SK-N-SH (cell line): Measurements from ENCODE around the gene RFX1. TPM values are rescaled to one million over a fixed set of nuclear protein-coding genes. Genes with fewer than 3 reads are reported as not detected.
A peak's percentile ranks its signal among the peaks of the same experiment; 100 is the strongest.
"Not testable (repeated sequence)": the region's sequence is repeated elsewhere in the genome, so short reads cannot be mapped to it uniquely, and the experiment has no call there.

Source experiments
- CTCF ChIA-PET: fragments of 300-600, 350-600 bp; formaldehyde crosslinking; extraction: SDS; loops from one replicate; lab custom pipeline; 2021; lab: Yijun Ruan, JAX
- POLR2A ChIA-PET: fragments of 350-600 bp; sonication (Branson Sonifier 250); formaldehyde crosslinking; extraction: SDS; loops from one replicate; lab custom pipeline; 2020; ENCODE audit warnings: antibody characterized with exemption, inconsistent platforms; lab: Yijun Ruan, JAX
- DNase-seq: peaks from one replicate; pipeline ENCODE4 v3.0.0; 2012
- H2AFZ ChIP-seq: fragments of 200-600 bp; sonication (generic); 2 replicates; pipeline ENCODE4 v1.8.1; 2016; ENCODE audit warnings: antibody characterized with exemption, mild to moderate bottlenecking, low read depth
- H3F3A ChIP-seq: fragments of 200-600 bp; sonication (generic); replicated peaks from 2 replicates; pipeline ENCODE3; 2016; ENCODE audit warnings: antibody characterized with exemption, mild to moderate bottlenecking; ENCODE audit not compliant: insufficient read depth
- H3K27ac ChIP-seq, 2 experiments: fragments of 200-500 bp in 1 of 2; fragments of 200-600 bp in 1 of 2; sonication (Bioruptor generic) in 1 of 2; sonication (generic), shearing (Covaris generic) in 1 of 2; 2 replicates each; pipeline versions ENCODE4 v1.5.1 to v1.6.1; 2014 to 2016; ENCODE audit warnings: low read depth in 2 of 2, inconsistent platforms in 1 of 2, low read length in 1 of 2, mild to moderate bottlenecking in 1 of 2, mixed read lengths in 1 of 2
- H3K27me3 ChIP-seq: fragments of 200-600 bp; sonication (generic), shearing (Covaris generic); 2 replicates; pipeline ENCODE4 v1.6.1; 2016; ENCODE audit warnings: mixed run types; ENCODE audit not compliant: insufficient read depth
- H3K36me3 ChIP-seq, 2 experiments: fragments of 200-500 bp in 1 of 2; fragments of 200-600 bp in 1 of 2; sonication (Bioruptor generic) in 1 of 2; sonication (generic) in 1 of 2; replicated peaks in 1 of 2; 2 replicates each; pipeline versions ENCODE3 to v1.5.1; 2014 to 2016; ENCODE audit warnings: low read length in 1 of 2, mild to moderate bottlenecking in 1 of 2; ENCODE audit not compliant: insufficient read depth in 2 of 2, control insufficient read depth in 1 of 2
- H3K4me1 ChIP-seq, 2 experiments: fragments of 200-500 bp in 1 of 2; fragments of 200-600 bp in 1 of 2; sonication (Bioruptor generic) in 1 of 2; sonication (generic), shearing (Covaris generic) in 1 of 2; 2 replicates each; pipeline versions ENCODE4 v1.5.1 to v1.6.1; 2014 to 2016; ENCODE audit warnings: low read depth in 1 of 2, low read length in 1 of 2, mixed run types in 1 of 2; ENCODE audit not compliant: insufficient read depth in 2 of 2, control insufficient read depth in 1 of 2
- H3K4me2 ChIP-seq: fragments of 200-600 bp; sonication (generic), shearing (Covaris generic); 2 replicates; pipeline ENCODE4 v1.6.1; 2017; ENCODE audit warnings: mixed run types
- H3K4me3 ChIP-seq, 2 experiments: fragments of 200-500 bp in 1 of 2; fragments of 200-600 bp in 1 of 2; sonication (Bioruptor generic) in 1 of 2; sonication (generic), shearing (Covaris generic) in 1 of 2; 2 replicates each; pipeline versions ENCODE4 v1.5.1 to v1.8.1; 2014 to 2016; ENCODE audit warnings: low read depth in 2 of 2, inconsistent platforms in 1 of 2, low read length in 1 of 2, mild to moderate bottlenecking in 1 of 2, mixed read lengths in 1 of 2, moderate library complexity in 1 of 2
- H3K79me2 ChIP-seq: fragments of 200-600 bp; sonication (generic); 2 replicates; pipeline ENCODE4 v1.8.1; 2017; ENCODE audit warnings: mild to moderate bottlenecking; ENCODE audit not compliant: insufficient read depth
- H3K9ac ChIP-seq: fragments of 200-600 bp; sonication (generic); 2 replicates; pipeline ENCODE4 v1.6.1; 2017; ENCODE audit warnings: mixed run types
- H3K9me2 ChIP-seq: fragments of 200-600 bp; sonication (generic); 2 replicates; pipeline ENCODE4 v1.6.1; 2017; ENCODE audit warnings: mixed run types
- H3K9me3 ChIP-seq: fragments of 200-600 bp; sonication (generic); 2 replicates; pipeline ENCODE4 v1.6.1; 2017; ENCODE audit warnings: mixed run types, mild to moderate bottlenecking, moderate library complexity
- H4K20me1 ChIP-seq: fragments of 200-600 bp; sonication (generic); 2 replicates; pipeline ENCODE4 v1.6.1; 2017; ENCODE audit warnings: mild to moderate bottlenecking, mixed run types; ENCODE audit not compliant: insufficient read depth
- CHD2 ChIP-seq: fragments of 150-350 bp; IDR thresholded peaks from 2 replicates; pipeline ENCODE4 v1.6.1; 2018; ENCODE audit warnings: low read length; ENCODE audit not compliant: partially characterized antibody
- ELF1 ChIP-seq: IDR thresholded peaks from 2 replicates; pipeline ENCODE4 v1.4.0; 2012
- FOSL2 ChIP-seq: IDR thresholded peaks from 2 replicates; pipeline ENCODE4 v1.4.0; 2012; ENCODE audit warnings: low read depth, mild to moderate bottlenecking, moderate library complexity, borderline replicate concordance
- FOXM1 ChIP-seq: IDR thresholded peaks from 2 replicates; pipeline ENCODE4 v1.4.0; 2012; ENCODE audit warnings: low read depth, mild to moderate bottlenecking
- GABPA ChIP-seq: IDR thresholded peaks from 2 replicates; pipeline ENCODE4 v1.4.0; 2012; ENCODE audit warnings: low read depth, mild to moderate bottlenecking
- IRF3 ChIP-seq: fragments of 150-350 bp; IDR thresholded peaks from 2 replicates; pipeline ENCODE4 v1.6.1; 2016; ENCODE audit warnings: mild to moderate bottlenecking, low read depth, low read length
- TAF1 ChIP-seq: IDR thresholded peaks from 2 replicates; pipeline ENCODE4 v1.6.1; 2012; ENCODE audit warnings: low read depth, mild to moderate bottlenecking, low read length, moderate library complexity, borderline replicate concordance
- WGBS: methylation state at CpG from one replicate; pipeline ENCODE4 v1.1.6; 2017; ENCODE audit warnings: low lambda C conversion rate; 5-methylcytosine and 5-hydroxymethylcytosine counted together
- polyA plus RNA-seq, 3 experiments: library from polyadenylated mRNA; depleted of rRNA; stranded (reverse); fragments of >200 nt; gene quantifications; 2 replicates each; pipeline ENCODE4 v1.2.3, GENCODE V29; 2012
- TF ChIP-seq, protein P1 (sequence below): fragments of 150-350 bp; IDR thresholded peaks from 2 replicates; pipeline ENCODE4 v1.6.1; 2017; ENCODE audit warnings: antibody characterized with exemption, low read length, low read depth, borderline replicate concordance
- TF ChIP-seq, protein P2 (sequence below): IDR thresholded peaks from 2 replicates; pipeline ENCODE4 v1.4.0; 2012; ENCODE audit warnings: low read depth, borderline replicate concordance

The RFX1 gene
- polyA plus RNA-seq, 1 of the 3 experiments (the other 2 are of a cell fraction), result 1.5 TPM

GRCh38 chr19:14052470-14052869, 46.4 kb upstream of the RFX1 start:
- H3K36me3 ChIP-seq, result no peaks in the 10 kb centered on the region
- 98% methylated on average over 6 of the region's 6 CpGs for WGBS
- ChIA-PET POLR2A (no interaction called here), CTCF (interaction anchor here (1.1 to 3.0 kb wide), 7 partner anchors 8 to 172 kb away, joined by 3 to 15 read pairs (median 5); partner anchors contain the start of gene MISP3)
- no peaks in the 10 kb centered on the region for H3K9me3 ChIP-seq
- no peaks in the 10 kb centered on the region for H3K27me3 ChIP-seq
- no peak overlapping the region for H2AFZ ChIP-seq
- H3K79me2 ChIP-seq, result no peaks in the 10 kb centered on the region
- peaks cover 8% of the 10 kb centered on the region for H3F3A ChIP-seq
- H3K4me3 ChIP-seq, result no peak overlapping the region
- TF ChIP-seq CHD2, result no peak
- no peak for TF ChIP-seq FOXM1
- TF ChIP-seq, protein P1, sequence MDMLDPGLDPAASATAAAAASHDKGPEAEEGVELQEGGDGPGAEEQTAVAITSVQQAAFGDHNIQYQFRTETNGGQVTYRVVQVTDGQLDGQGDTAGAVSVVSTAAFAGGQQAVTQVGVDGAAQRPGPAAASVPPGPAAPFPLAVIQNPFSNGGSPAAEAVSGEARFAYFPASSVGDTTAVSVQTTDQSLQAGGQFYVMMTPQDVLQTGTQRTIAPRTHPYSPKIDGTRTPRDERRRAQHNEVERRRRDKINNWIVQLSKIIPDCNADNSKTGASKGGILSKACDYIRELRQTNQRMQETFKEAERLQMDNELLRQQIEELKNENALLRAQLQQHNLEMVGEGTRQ, result no peak
- no peak for TF ChIP-seq TAF1
- H3K9me2 ChIP-seq, result no peaks in the 10 kb centered on the region
- no peaks in the 10 kb centered on the region for H4K20me1 ChIP-seq
- H3K4me2 ChIP-seq, result no peak overlapping the region
- H3K9ac ChIP-seq, result no peak overlapping the region
- H3K27ac ChIP-seq, result no peak overlapping the region
- no peak for DNase-seq
- H3K4me1 ChIP-seq, result no peaks in the 10 kb centered on the region; a peak in 1 of 4 replicates

DNA sequence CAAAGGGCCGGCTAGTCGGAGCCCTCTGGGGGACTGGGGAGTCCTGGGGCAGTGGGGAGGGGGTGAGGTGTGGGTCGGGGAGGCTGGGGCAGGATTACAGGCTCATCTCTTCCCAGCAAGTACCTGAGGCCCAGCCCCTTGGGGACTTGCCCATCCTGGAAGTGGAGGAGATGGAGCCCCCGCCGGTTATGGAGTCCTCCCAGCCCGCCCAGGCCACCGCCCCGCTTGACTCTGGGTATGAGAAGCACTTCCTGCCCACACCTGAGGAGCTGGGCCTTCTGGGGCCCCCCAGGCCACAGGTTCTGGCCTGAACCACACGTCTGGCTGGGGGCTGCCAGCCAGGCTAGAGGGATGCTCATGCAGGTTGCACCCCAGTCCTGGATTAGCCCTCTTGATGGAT, 45.9 kb upstream of the RFX1 start:
- no peak overlapping the region for H3K4me2 ChIP-seq
- 70% methylated on average over 4 of the region's 9 CpGs for WGBS
- no peak overlapping the region for H3K4me3 ChIP-seq
- H3K27me3 ChIP-seq, result no peaks in the 10 kb centered on the region
- no peaks in the 10 kb centered on the region; a peak in 1 of 4 replicates for H3K4me1 ChIP-seq
- H3K9me3 ChIP-seq, result no peaks in the 10 kb centered on the region
- DNase-seq, result peak; percentile 11
- TF ChIP-seq GABPA, result no peak
- TF ChIP-seq, protein P1, result no peak
- no peak for TF ChIP-seq FOSL2
- TF ChIP-seq, protein P2, sequence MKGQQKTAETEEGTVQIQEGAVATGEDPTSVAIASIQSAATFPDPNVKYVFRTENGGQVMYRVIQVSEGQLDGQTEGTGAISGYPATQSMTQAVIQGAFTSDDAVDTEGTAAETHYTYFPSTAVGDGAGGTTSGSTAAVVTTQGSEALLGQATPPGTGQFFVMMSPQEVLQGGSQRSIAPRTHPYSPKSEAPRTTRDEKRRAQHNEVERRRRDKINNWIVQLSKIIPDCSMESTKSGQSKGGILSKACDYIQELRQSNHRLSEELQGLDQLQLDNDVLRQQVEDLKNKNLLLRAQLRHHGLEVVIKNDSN, result no peak
- no peak for TF ChIP-seq ELF1
- no peak for TF ChIP-seq IRF3
- H3K36me3 ChIP-seq, result no peaks in the 10 kb centered on the region
- H2AFZ ChIP-seq, result no peak overlapping the region
- no peaks in the 10 kb centered on the region for H3K9me2 ChIP-seq
- POLR2A ChIA-PET, result no interaction called here
- no peaks in the 10 kb centered on the region for H3K79me2 ChIP-seq
- H3K9ac ChIP-seq, result no peak overlapping the region
- H3F3A ChIP-seq, result peaks cover 8% of the 10 kb centered on the region
- H3K27ac ChIP-seq, result no peak overlapping the region
- CTCF ChIA-PET, result interaction anchor here (1.1 to 3.0 kb wide), 6 partner anchors 9 to 171 kb away, joined by 3 to 15 read pairs (median 5); partner anchors contain the start of gene MISP3
- H4K20me1 ChIP-seq, result no peaks in the 10 kb centered on the region

GRCh38 chr19:14050961-14051360, 44.8 kb upstream of the RFX1 start:
- H3K9me2 ChIP-seq, H3K36me3 ChIP-seq, H3K9me3 ChIP-seq, H4K20me1 ChIP-seq, H3K79me2 ChIP-seq, DNase-seq, H3K4me1 ChIP-seq, H3K27ac ChIP-seq, H2AFZ ChIP-seq, H3K4me2 ChIP-seq, H3F3A ChIP-seq, H3K27me3 ChIP-seq, H3K4me3 ChIP-seq, POLR2A ChIA-PET, H3K9ac ChIP-seq: not testable (repeated sequence)
- CTCF ChIA-PET, result interaction anchor here (1.2 to 4.5 kb wide), 5 partner anchors 8 to 24 kb away, joined by 4 to 34 read pairs (median 5); no protein-coding TSS in a partner anchor
- 94% methylated on average over 11 of the region's 11 CpGs for WGBS
